Measurements from ENCODE around the gene ANKLE1. TPM values are rescaled to one million over a fixed set of nuclear protein-coding genes. Genes with fewer than 3 reads are reported as not detected.
A peak's percentile ranks its signal among the peaks of the same experiment; 100 is the strongest.

The ANKLE1 gene
- total RNA-seq, 2 donors from 2014 or later = 4.6 to 9.9 TPM

DNA sequence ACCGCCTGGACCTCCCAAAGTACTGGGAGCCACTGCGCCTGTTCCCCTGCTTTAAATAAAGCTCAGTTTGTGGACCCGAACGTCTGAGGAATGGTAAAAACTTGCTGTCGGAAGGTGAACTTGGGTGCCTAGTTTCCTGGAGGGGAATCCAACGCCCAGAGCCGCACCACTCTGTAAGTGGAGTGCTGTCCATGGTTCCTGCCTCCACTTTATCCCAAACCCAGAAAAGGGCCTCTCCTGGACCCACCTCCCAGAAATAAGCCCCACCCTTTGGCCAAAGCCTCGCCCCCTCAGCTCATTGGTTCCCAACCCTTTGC is 50.6 kb downstream of the ANKLE1 start:
- H3K9me3 ChIP-seq (ENCODE audit: control insufficient read depth, low read length) = no peaks in the 10 kb centered on the region
- 93% methylated on average over 6 to 8 of the region's 8 CpGs for WGBS, 2 experiments (ENCODE audit: insufficient coverage in 1 of 2, insufficient read length in 1 of 2)
- Mint-ChIP-seq H3K36me3 (ENCODE audit: low read depth) (peaks cover 23% of the 10 kb centered on the region), H3K27me3 (ENCODE audit: insufficient read depth) (peaks cover 28% of the 10 kb centered on the region), H3K9me3 (no peaks in the 10 kb centered on the region), H3K4me1 (peaks cover 4% of the 10 kb centered on the region), H3K27ac (no peak overlapping the region), H3K4me3 (no peak overlapping the region)
- H3K9ac ChIP-seq (ENCODE audit: extremely low read depth, low read length, poor library complexity, severe bottlenecking) = no peak overlapping the region
- H3K4me3 ChIP-seq (ENCODE audit: low read length) = no peak overlapping the region
- H3K36me3 ChIP-seq (ENCODE audit: control insufficient read depth, insufficient read depth, low read length) = peaks cover 10% of the 10 kb centered on the region
- DNase-seq = no peak
- H3K4me1 ChIP-seq (ENCODE audit: control insufficient read depth, insufficient read depth, low read length) = no peaks in the 10 kb centered on the region
- no peak overlapping the region for H3K27ac ChIP-seq (ENCODE audit: low read depth, low read length)
- TF ChIP-seq, protein P1, sequence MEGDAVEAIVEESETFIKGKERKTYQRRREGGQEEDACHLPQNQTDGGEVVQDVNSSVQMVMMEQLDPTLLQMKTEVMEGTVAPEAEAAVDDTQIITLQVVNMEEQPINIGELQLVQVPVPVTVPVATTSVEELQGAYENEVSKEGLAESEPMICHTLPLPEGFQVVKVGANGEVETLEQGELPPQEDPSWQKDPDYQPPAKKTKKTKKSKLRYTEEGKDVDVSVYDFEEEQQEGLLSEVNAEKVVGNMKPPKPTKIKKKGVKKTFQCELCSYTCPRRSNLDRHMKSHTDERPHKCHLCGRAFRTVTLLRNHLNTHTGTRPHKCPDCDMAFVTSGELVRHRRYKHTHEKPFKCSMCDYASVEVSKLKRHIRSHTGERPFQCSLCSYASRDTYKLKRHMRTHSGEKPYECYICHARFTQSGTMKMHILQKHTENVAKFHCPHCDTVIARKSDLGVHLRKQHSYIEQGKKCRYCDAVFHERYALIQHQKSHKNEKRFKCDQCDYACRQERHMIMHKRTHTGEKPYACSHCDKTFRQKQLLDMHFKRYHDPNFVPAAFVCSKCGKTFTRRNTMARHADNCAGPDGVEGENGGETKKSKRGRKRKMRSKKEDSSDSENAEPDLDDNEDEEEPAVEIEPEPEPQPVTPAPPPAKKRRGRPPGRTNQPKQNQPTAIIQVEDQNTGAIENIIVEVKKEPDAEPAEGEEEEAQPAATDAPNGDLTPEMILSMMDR (conservative IDR thresholded peaks at IDR 0.05) = no peak
- H3K27me3 ChIP-seq (ENCODE audit: control insufficient read depth, insufficient read depth, low read length, poor library complexity, severe bottlenecking) = no peaks in the 10 kb centered on the region

DNA sequence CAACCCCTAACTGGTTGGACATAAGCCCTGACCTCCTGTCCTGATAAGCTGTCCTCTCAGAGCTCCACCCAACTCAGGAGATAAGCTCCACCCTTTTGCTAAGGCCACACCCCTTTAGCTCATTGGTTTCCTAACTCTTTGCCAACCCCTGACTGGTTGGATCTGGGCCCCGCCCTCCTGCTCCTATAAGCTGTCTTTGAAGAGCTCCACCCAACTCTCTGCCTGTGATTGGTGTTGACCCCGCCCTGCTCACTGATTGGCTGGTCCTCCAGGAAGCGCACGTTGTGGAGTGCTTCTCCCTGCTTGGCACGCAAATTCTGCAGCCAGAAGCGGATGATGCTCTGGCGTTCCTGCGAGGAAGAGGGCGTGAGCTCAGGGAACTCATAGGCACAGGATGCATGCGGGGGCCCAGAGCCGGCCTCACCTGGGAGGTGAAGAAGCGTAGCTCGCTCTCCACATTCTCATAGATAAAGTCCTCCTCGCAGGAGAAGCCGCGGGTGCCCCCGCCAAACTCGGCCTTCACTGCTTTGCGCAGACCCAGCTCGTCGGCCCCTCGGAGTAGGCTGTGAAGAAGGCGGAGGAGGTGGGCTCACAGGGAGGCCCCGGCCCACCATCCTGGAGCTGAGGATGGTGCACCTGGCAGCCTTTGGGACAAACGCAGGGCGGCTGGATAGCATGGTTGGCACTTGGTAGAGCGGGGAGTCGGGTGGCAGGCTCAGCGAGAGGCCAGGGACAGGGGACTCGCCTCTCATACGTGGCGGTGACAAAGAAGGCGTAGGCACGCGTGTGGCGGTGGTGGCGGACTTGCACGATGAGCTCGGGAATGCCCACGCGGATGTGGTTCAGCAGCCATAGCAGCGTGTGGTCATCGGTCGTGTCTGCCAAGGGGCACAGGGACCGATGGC is 51.2 kb downstream of the ANKLE1 start:
- no peaks in the 10 kb centered on the region for H3K9me3 ChIP-seq (ENCODE audit: control insufficient read depth, low read length)
- no peak overlapping the region for H3K4me3 ChIP-seq (ENCODE audit: low read length)
- no peak overlapping the region for H3K27ac ChIP-seq (ENCODE audit: low read depth, low read length)
- no peaks in the 10 kb centered on the region for H3K9me3 Mint-ChIP-seq
- H3K4me1 ChIP-seq (ENCODE audit: control insufficient read depth, insufficient read depth, low read length) = no peaks in the 10 kb centered on the region
- H3K36me3 ChIP-seq (ENCODE audit: control insufficient read depth, insufficient read depth, low read length) = peaks cover 10% of the 10 kb centered on the region
- no peak overlapping the region for H3K27ac Mint-ChIP-seq
- H3K4me1 Mint-ChIP-seq = peaks cover 3% of the 10 kb centered on the region
- H3K27me3 Mint-ChIP-seq (ENCODE audit: insufficient read depth) = peaks cover 27% of the 10 kb centered on the region
- TF ChIP-seq, protein P1 (conservative IDR thresholded peaks at IDR 0.05) = no peak
- H3K27me3 ChIP-seq (ENCODE audit: control insufficient read depth, insufficient read depth, low read length, poor library complexity, severe bottlenecking) = no peaks in the 10 kb centered on the region
- 95 to 96% methylated on average over 36 to 45 of the region's 45 CpGs for WGBS, 2 experiments (ENCODE audit: insufficient coverage in 1 of 2, insufficient read length in 1 of 2)
- peak; percentile 87 for DNase-seq
- H3K36me3 Mint-ChIP-seq (ENCODE audit: low read depth) = peaks cover 23% of the 10 kb centered on the region
- H3K4me3 Mint-ChIP-seq = peak overlapping the region; percentile 7
- H3K9ac ChIP-seq (ENCODE audit: extremely low read depth, low read length, poor library complexity, severe bottlenecking) = no peak overlapping the region

DNA sequence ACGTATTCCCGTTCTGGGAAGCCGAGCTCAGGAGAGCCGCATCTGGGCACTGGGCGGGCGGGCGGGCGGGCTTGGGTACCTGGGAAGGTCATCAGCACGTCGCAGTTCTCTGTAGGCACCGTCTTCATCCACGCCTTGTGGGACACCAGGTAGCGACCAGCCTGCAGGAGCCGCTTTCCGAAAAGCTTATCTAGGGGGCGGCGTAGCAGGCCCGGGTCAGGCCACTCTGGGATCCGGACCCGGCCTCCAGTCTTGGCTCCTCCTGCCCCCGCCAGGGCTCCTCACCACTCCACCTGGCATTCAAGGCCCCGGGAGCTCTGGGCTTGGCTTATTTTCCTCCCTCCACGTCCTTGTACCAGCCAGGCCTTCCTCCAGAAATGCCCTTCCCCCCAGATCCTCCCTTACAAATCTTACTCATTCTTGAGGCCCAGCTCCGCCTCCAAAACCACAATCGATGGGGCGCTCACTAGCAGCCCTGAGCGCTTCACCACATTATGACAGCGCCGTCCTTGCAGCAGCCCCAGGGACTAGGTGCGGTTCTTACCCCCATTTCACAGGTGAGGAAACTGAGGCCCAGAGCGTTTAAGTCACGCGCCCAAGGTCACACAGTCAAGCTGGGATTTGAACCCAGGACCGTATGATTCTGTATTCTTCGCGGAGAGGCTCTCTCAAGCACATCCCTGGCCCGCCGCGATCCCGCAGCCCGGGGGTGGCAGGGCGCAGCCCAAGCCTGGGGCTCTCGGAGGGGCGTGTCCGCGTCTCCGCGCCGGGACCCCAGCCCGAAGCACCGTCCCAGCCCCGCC is 52.1 kb downstream of the ANKLE1 start:
- Mint-ChIP-seq H3K36me3 (ENCODE audit: low read depth) (peaks cover 25% of the 10 kb centered on the region), H3K4me3 (peak overlapping the region; percentile 62), H3K27me3 (ENCODE audit: insufficient read depth) (peaks cover 25% of the 10 kb centered on the region), H3K4me1 (peaks cover 3% of the 10 kb centered on the region), H3K9me3 (no peaks in the 10 kb centered on the region), H3K27ac (no peak overlapping the region)
- TF ChIP-seq, protein P1 (conservative IDR thresholded peaks at IDR 0.05) = peak; percentile 19
- H3K4me3 ChIP-seq (ENCODE audit: low read length) = peak overlapping the region; percentile 85
- H3K9ac ChIP-seq (ENCODE audit: extremely low read depth, low read length, poor library complexity, severe bottlenecking) = peak overlapping the region; percentile 66
- H3K36me3 ChIP-seq (ENCODE audit: control insufficient read depth, insufficient read depth, low read length) = peaks cover 10% of the 10 kb centered on the region
- H3K27ac ChIP-seq (ENCODE audit: low read depth, low read length) = peak overlapping the region; percentile 81
- peak; percentile 81 for DNase-seq
- 30 to 38% methylated on average over 43 to 52 of the region's 52 CpGs for WGBS, 2 experiments (ENCODE audit: insufficient coverage in 1 of 2, insufficient read length in 1 of 2)
- H3K4me1 ChIP-seq (ENCODE audit: control insufficient read depth, insufficient read depth, low read length) = peaks cover 7% of the 10 kb centered on the region
- H3K27me3 ChIP-seq (ENCODE audit: control insufficient read depth, insufficient read depth, low read length, poor library complexity, severe bottlenecking) = no peaks in the 10 kb centered on the region
- H3K9me3 ChIP-seq (ENCODE audit: control insufficient read depth, low read length) = no peaks in the 10 kb centered on the region
